ENCODE data around the gene TRIP13.
"Not testable (repeated sequence)": the region's sequence is repeated elsewhere in the genome, so short reads cannot be mapped to it uniquely, and the experiment has no call there.

The TRIP13 gene

DNA sequence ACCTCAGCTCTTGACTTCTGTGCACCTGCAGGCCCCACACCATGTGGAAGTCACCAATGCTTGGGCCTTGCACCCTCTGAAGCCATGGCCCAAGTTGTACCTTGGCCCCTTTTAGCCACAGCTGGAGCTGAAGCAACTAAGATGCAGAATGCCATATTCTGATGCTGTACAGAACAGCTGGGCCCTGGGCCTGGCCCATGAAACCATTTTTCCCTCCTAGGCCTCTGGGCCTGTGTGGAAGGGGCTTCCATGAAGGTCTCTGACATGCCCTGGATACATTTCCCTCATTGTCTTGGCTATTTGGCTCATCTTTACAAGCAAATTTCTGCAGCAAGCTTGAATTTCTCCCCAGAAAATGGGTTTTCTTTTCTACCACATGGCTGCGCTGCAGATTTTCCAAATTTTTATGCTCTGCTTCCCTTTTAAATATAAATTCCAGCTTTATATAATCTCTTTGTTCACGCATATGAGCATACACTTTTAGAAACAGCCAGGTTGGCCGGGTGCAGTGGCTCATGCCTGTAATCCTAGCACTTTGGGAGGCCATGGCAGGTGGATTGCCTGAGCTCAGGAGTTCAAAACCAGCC, 41.8 kb downstream of the TRIP13 start:
- not testable (repeated sequence) for DNase-seq (ENCODE audit: low read depth in 4 of 4, low spot score in 1 of 4)

- no peak for DNase-seq (ENCODE audit: low read depth in 4 of 4, low spot score in 1 of 4)
Observed at GRCh38 chr5:935510-936084, 42.9 kb downstream of the TRIP13 start.

- DNase-seq (ENCODE audit: low read depth in 4 of 4, low spot score in 1 of 4): no peak
Observed at GRCh38 chr5:936149-937144, 43.8 kb downstream of the TRIP13 start.

- no peak for DNase-seq (ENCODE audit: low read depth in 4 of 4, low spot score in 1 of 4)
Observed at GRCh38 chr5:937151-937924, 44.7 kb downstream of the TRIP13 start.

DNA sequence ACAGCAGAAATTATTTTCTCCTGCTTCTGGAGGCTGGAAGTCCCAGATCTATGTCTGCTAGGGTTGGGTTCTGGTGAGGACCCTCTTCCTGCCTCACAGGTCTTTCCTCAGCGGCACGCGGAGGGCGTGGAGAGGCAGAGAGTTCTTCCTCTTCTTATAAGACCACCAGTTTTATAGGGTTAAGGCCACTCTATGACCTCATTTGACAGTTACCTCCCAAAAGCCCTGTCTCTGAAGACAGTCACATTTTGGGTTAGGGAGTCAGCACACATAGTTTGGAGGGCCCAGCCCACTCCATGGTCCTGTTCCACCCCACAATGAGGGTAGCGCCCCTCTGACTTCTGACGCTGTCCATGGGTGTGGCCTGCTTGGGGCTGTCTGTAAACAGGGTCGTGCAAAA, 46.7 kb downstream of the TRIP13 start:
- no peak for DNase-seq (ENCODE audit: low read depth in 4 of 4, low spot score in 1 of 4)

- not testable (repeated sequence) for DNase-seq (ENCODE audit: low read depth in 4 of 4, low spot score in 1 of 4)
Observed at GRCh38 chr5:940741-941140, 48.1 kb downstream of the TRIP13 start.

- no peak for DNase-seq (ENCODE audit: low read depth in 4 of 4, low spot score in 1 of 4)
Observed at GRCh38 chr5:943201-943917, 50.7 kb downstream of the TRIP13 start.

DNA sequence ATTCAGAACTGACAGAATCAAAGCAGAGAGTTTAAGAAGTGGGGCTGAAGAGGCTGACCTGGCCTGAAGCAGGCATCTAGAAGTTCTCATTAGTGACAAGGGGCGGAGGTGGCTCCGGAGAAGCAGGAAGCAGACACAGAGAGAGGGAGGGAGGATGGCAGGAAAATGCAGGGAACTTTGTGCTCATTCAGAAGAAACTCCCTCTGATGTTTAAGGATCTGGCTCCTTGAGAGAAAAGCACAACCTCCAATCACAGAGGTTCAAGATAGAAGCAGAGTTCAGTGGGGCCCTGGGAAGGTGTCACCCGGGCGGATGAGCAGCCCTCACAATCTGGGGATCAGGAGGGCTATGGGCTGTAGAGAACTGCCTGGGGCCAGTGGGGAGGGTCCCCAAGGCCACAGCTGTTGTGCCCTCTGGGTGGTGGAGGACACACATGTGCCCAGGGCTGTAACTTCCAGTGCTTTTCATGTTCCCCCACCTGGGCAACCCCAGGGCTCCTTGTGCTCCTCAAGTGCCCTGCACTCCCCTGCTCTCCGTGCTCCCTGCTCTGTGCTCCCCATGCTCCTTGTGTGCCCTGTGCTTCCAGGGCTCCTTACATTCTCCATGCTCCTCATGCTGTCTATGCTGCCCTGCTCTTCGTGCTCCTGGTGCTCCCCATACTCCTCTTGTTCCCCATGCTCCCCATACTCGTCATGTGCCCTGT, 51.4 kb downstream of the TRIP13 start:
- no peak for DNase-seq (ENCODE audit: low read depth in 4 of 4, low spot score in 1 of 4)

GRCh38 chr5:944621-944927, 51.9 kb downstream of the TRIP13 start:
- no peak for DNase-seq (ENCODE audit: low read depth in 4 of 4, low spot score in 1 of 4)

DNA sequence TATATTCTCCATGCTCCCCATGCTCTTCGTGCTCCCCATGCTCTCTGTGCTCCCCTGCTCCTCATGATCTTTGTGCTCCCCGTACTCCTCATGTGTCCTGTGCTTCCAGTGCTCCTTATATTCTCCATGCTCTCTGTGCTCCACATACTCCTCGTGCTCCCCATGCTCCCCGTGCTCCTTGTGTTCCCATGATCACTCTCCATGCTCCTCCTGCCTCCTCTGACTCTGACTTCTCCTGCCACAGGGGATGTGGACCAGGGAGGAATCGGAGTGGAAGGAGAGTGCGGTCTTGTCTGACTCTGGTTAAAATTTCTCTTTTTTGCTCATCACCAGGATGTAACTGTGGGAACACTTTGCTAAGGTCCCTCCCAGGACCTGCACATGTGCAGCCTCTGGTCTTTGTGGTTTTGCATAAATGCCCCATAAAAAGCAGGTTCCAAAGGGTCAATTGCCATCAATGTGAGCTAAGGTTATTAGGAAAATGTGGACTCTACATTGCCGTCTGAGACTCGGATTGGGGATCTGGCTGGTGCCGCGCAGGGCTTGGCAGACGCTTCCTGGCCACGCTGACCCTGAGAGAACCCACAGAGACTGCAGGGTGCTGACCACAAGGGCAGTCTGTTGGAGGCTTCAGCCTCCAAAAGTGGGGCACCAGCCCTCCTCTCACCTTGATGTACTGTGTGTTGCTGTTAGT, 52.5 kb downstream of the TRIP13 start:
- DNase-seq (ENCODE audit: low read depth in 4 of 4, low spot score in 1 of 4): no peak

DNA sequence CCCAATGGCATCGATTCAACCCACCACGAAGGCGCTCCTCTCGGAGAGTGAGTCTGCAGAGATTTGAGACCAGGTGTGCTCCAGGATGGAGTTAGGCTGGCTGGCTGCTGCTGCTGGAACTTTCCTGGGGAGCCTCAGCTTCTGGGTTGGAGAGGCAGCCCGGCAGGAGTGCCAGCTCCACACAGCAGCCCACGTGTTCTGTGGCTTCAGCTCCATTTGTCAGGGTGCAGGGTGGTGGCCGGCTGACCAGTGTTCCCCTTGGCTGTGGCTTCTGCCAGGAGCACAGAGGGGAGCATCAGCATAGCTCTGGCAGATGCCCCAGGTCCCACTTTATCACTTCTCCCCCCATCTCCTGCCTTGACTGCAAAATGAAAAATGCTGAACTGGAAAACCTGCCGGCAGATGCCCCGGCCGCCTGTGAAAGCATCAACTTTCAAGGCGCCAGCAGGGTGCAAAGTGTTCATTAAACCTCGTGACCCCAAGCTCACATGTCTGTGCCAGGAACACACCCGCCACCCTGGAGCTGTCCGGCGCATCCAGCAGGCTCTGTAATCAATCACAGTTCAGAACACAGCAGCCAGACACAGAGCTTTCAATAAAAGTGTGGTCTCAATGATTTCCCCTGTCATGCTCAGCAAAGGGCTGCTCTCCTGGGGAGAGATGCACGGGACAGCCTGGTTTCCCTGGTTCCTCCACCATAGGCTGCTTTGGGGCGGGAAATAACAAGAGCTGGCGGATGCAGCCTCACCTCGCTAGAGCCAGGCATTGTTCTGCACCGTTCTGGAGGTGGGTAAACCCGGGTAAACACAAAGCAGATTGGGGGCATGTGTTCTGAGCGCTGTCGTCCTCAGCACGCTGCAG, 53.2 kb downstream of the TRIP13 start:
- no peak for DNase-seq (ENCODE audit: low read depth in 4 of 4, low spot score in 1 of 4)

- DNase-seq (ENCODE audit: low read depth in 4 of 4, low spot score in 1 of 4): no peak
Observed at GRCh38 chr5:946720-947625, 54.3 kb downstream of the TRIP13 start.

DNA sequence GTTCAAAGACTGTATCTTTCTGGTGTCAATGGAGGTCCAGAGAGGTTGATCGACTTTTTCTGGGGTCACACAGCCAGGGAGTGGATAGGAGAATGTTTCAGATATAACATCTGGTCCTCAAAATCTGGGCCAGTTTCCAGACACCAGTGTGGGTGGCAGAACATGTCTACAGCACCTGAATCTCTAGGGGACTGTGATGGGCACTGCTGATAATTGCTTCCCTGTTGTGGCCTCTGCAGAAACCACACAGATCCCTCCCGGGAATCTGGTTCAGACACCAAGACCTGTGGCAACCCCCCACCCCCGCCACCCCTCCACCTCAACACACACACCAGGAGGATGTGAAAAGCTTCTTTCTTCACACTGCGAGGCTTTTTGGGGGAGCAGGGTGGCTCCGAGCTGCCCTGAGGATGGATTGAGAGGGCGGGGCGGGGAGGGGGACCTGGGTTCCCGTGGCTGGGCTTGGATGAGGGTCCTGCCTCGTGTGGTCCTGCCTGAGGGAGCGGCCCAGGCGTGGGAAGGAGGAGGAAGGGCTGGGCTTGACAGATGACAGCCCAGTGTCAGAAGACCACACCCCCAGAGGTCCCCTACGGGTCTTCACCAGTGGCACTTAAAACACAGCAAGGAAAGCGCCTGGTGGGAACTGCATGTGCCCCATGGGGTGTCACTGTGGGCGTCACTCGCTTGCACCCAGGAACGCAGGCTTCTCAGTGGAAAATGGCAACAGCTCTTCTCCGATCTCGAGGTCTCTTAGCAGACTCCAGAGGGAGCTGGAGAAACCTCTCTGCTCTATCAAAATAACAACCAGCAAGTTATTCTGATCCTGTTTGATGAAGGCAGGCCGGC, 55.2 kb downstream of the TRIP13 start:
- DNase-seq (ENCODE audit: low read depth in 4 of 4, low spot score in 1 of 4): no peak

DNA sequence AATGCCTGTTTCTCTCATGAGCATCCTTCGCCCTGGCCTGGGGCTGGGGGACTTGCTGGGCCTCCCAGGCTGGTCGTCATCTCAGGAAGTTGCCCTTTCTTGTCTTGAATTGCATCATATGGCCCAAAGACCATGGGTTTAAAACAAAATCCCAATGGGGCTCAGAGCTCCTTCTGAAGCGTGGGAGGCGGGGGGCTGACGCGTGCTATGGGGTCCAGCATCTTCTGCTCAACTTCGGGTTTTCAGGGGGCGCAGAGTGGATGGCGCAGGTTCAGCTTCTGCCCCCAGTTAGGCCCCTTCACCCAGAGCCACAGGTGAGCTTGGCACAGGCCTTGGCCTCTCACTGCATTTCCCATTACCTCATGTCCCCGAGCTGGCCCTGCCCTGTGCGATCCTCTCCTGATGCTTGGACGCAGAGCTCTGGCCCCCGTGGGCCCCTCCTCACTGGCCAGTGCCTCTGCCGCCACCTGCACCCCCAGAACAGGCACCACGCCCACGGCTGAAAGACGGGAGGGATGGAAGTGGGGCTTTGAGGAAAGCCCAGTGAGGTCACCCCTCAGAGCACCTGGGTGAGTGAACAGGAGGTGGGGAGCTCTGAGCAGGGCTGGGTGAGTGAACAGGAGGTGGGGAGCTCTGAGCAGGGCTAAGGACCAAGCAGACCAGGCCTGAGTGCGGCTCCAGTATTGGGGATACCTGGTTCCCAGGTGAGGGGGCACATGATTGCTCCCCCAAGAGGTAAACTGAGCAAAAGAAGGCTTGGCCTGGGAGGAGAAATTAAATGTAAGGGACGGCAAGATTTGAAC, 56.0 kb downstream of the TRIP13 start:
- DNase-seq (ENCODE audit: low read depth in 4 of 4, low spot score in 1 of 4): no peak

GRCh38 chr5:949275-949543, 56.5 kb downstream of the TRIP13 start:
- DNase-seq (ENCODE audit: low read depth in 4 of 4, low spot score in 1 of 4): no peak
